Loucy (cell line): ENCODE data around the gene KCNMB2.

Source experiments
- CTCF ChIP-seq: fragments of 200-600 bp; sonication (generic); conservative IDR thresholded peaks from 2 replicates; pipeline ENCODE4 v1.5.1; 2014; ENCODE audit warnings: mild to moderate bottlenecking, antibody characterized with exemption, low read length
- EZH2phosphoT487 ChIP-seq: fragments of 200-600 bp; IDR thresholded peaks from 2 replicates; pipeline ENCODE4 v1.6.1; 2018; ENCODE audit warnings: antibody characterized with exemption, mild to moderate bottlenecking, moderate library complexity, borderline replicate concordance

- TF ChIP-seq CTCF (no peak), EZH2phosphoT487 (no peak)
Observed at GRCh38 chr3:178546079-178546478, 9.8 kb downstream of the KCNMB2 start.
